Stomach (tissue), 9 donors: Measurements from ENCODE around the gene IFITM10. TPM values are rescaled to one million over a fixed set of nuclear protein-coding genes. Genes with fewer than 3 reads are reported as not detected.
A peak's percentile ranks its signal among the peaks of the same experiment; 100 is the strongest.
"Not testable (repeated sequence)": the region's sequence is repeated elsewhere in the genome, so short reads cannot be mapped to it uniquely, and the experiment has no call there.

ENCODE experiments used
- DNase-seq, 2 donors: peaks; one replicate each; pipeline versions ENCODE4 v3.0.0 to v3.0.0-alpha.2; 2013 to 2019
- H3K27ac ChIP-seq, 5 donors: fragments of 200-600 bp in 4 of 5; sonication (generic) in 4 of 5; one replicate each; pipeline ENCODE4 v1.5.1; 2013 to 2019; ENCODE audit warnings: mild to moderate bottlenecking in 1 of 5, moderate library complexity in 1 of 5
- H3K27me3 ChIP-seq, 3 donors: fragments of 200-600 bp; sonication (generic); one replicate each; pipeline ENCODE4 v1.5.1; 2017 to 2019; ENCODE audit warnings: mixed run types in 1 of 3
- H3K36me3 ChIP-seq, 4 donors: fragments of 200-600 bp; sonication (generic); 1 replicate in 3 of 4; 2 replicates in 1 of 4; pipeline ENCODE4 v1.5.1; 2016 to 2019
- H3K4me1 ChIP-seq, 4 donors: fragments of 200-600 bp; sonication (generic); one replicate each; pipeline ENCODE4 v1.5.1; 2016 to 2019
- H3K4me3 ChIP-seq, 4 donors: fragments of 200-600 bp; sonication (generic) in 3 of 4; one replicate each; pipeline ENCODE4 v1.5.1; 2016 to 2019; ENCODE audit warnings: mild to moderate bottlenecking in 1 of 4
- H3K9me3 ChIP-seq, 4 donors: fragments of 200-600 bp; sonication (generic); one replicate each; pipeline ENCODE4 v1.5.1; 2016 to 2019
- CTCF ChIP-seq, 7 experiments: fragments of 450-650 bp in 4 of 7; fragments of 200-600 bp in 3 of 7; sonication (generic) in 3 of 7; IDR thresholded peaks; one replicate each; pipeline ENCODE4 v1.5.1; 2016 to 2019; ENCODE audit warnings: antibody characterized with exemption in 7 of 7, control low read depth in 2 of 7, mild to moderate bottlenecking in 1 of 7
- EP300 ChIP-seq: sonication (generic); formaldehyde crosslinking; IDR thresholded peaks from one replicate; pipeline ENCODE4 v1.6.1; 2017; ENCODE audit warnings: antibody characterized with exemption
- POLR2A ChIP-seq, 4 donors: fragments of 450-650 bp; IDR thresholded peaks; one replicate each; pipeline ENCODE4 v1.6.1; 2016; ENCODE audit warnings: antibody characterized with exemption in 4 of 4, control low read depth in 2 of 4, mild to moderate bottlenecking in 1 of 4, moderate library complexity in 1 of 4
- POLR2AphosphoS5 ChIP-seq, 3 donors: sonication (generic); formaldehyde crosslinking; IDR thresholded peaks; one replicate each; pipeline ENCODE4 v1.6.1; 2016; ENCODE audit warnings: antibody characterized with exemption in 3 of 3
- WGBS, 5 donors: extraction: QIAGEN DNeasy Blood & Tissue Kit in 3 of 5; methylation state at CpG; one replicate each; pipeline versions ENCODE4 v1.1.5 to v1.1.7; 2013 to 2018; 5-methylcytosine and 5-hydroxymethylcytosine counted together
- intact Hi-C: fragments of 100-400 bp; cut with DNase I; formaldehyde crosslinking; loops from one replicate; pipeline ENCODE4 v1.15.1; 2023; ENCODE audit warnings: low total_unique reads
- polyA plus RNA-seq, 3 donors: library from polyadenylated mRNA; stranded (reverse); fragments of 200-250 nt; gene quantifications; one replicate each; pipeline ENCODE4 v1.2.3, GENCODE V29; 2013
- total RNA-seq, 5 donors: library from RNA; depleted of rRNA; stranded (reverse); fragments of >200 nt; gene quantifications; one replicate each; pipeline versions ENCODE4 v1.1.0 to v1.2.3, GENCODE V29; 2014 to 2016
- donor health status: healthy with polysubstance abuse.
- donor health status: Bipolar disorder and iron deficiency.
- donor health status: healthy.

IFITM10 gene
- total and polyA plus RNA-seq, 8 donors, result 0.19 to 1.1 (median 0.84) TPM; not detected in 4

GRCh38 chr11:1691878-1692707, 58.3 kb downstream of the IFITM10 start:
- intact Hi-C loops, result loop anchor here (2.0 kb wide), 1 partner anchor 141 kb away; no protein-coding TSS in a partner anchor
- Histone ChIP-seq H3K36me3 (no peaks in the 10 kb centered on the region), H3K4me3 (no peak overlapping the region), H3K27me3 (peaks cover 0 to 44% (median 5%) of the 10 kb centered on the region in 3 donors), H3K4me1 (peaks cover 13 to 18% (median 15%) of the 10 kb centered on the region in 4 donors), H3K9me3 (no peaks in the 10 kb centered on the region), H3K27ac (no peak overlapping the region)
- WGBS, 5 donors, result 77 to 85% (median 83%) methylated on average over 10 to 16 of the region's 16 CpGs
- DNase-seq, result peak in 1 of 2 donors; percentile 9
- TF ChIP-seq POLR2A (IDR thresholded peaks at IDR 0.05) (no peak), EP300 (no peak), CTCF (IDR thresholded peaks at IDR 0.05) (no peak), POLR2AphosphoS5 (IDR thresholded peaks at IDR 0.05) (no peak)

GRCh38 chr11:1691026-1691877, 59.1 kb downstream of the IFITM10 start:
- H3K27ac ChIP-seq, result no peak overlapping the region
- peaks cover 13 to 18% (median 15%) of the 10 kb centered on the region in 4 donors for H3K4me1 ChIP-seq
- no peaks in the 10 kb centered on the region for H3K9me3 ChIP-seq
- 48 to 72% (median 55%) methylated on average over 15 to 16 of the region's 16 CpGs for WGBS, 5 donors
- DNase-seq, result peak in 1 of 2 donors; percentile 13
- peaks cover 0 to 44% (median 5%) of the 10 kb centered on the region in 3 donors for H3K27me3 ChIP-seq
- no peak overlapping the region for H3K4me3 ChIP-seq
- no peaks in the 10 kb centered on the region for H3K36me3 ChIP-seq
- no peak for TF ChIP-seq CTCF (IDR thresholded peaks at IDR 0.05)
- TF ChIP-seq EP300, result no peak
- no peak for TF ChIP-seq POLR2AphosphoS5 (IDR thresholded peaks at IDR 0.05)
- no peak for TF ChIP-seq POLR2A (IDR thresholded peaks at IDR 0.05)
- intact Hi-C loops, result no loop called here

- TF ChIP-seq CTCF (IDR thresholded peaks at IDR 0.05) (no peak), POLR2A (IDR thresholded peaks at IDR 0.05) (no peak), EP300 (no peak), POLR2AphosphoS5 (IDR thresholded peaks at IDR 0.05) (no peak)
- Histone ChIP-seq H3K4me1 (peaks cover 13 to 18% (median 15%) of the 10 kb centered on the region in 4 donors), H3K27me3 (peaks cover 0 to 48% (median 5%) of the 10 kb centered on the region in 3 donors), H3K9me3 (no peaks in the 10 kb centered on the region), H3K27ac (no peak overlapping the region), H3K36me3 (no peaks in the 10 kb centered on the region), H3K4me3 (no peak overlapping the region)
- intact Hi-C loops, result no loop called here
- no peak for DNase-seq
- WGBS, 5 donors, result 64 to 71% (median 68%) methylated on average over 19 to 22 of the region's 22 CpGs
Measured at GRCh38 chr11:1690167-1691025, 60.0 kb downstream of the IFITM10 start.

GRCh38 chr11:1689250-1690166, 60.9 kb downstream of the IFITM10 start:
- H3K27ac ChIP-seq, H3K36me3 ChIP-seq, H3K4me3 ChIP-seq, H3K9me3 ChIP-seq, intact Hi-C loops: not testable (repeated sequence)
- Histone ChIP-seq H3K4me1 (peaks cover 13 to 18% (median 15%) of the 10 kb centered on the region in 4 donors), H3K27me3 (peaks cover 0 to 51% (median 5%) of the 10 kb centered on the region in 3 donors)
- DNase-seq, result peak in 1 of 2 donors; percentile 29
- WGBS, 5 donors, result 30 to 65% (median 39%) methylated on average over 10 to 31 of the region's 32 CpGs

GRCh38 chr11:1688336-1688947, 62.0 kb downstream of the IFITM10 start:
- H3K27ac ChIP-seq, intact Hi-C loops, DNase-seq, H3K4me3 ChIP-seq, H3K36me3 ChIP-seq, H3K9me3 ChIP-seq: not testable (repeated sequence)
- peaks cover 5 to 10% (median 5%) of the 10 kb centered on the region in 4 donors for H3K4me1 ChIP-seq
- WGBS, 5 donors, result 75 to 87% (median 77%) methylated on average over 17 to 19 of the region's 19 CpGs
- H3K27me3 ChIP-seq, result peaks cover 0 to 51% (median 5%) of the 10 kb centered on the region in 3 donors

- H3K4me1 ChIP-seq, H3K36me3 ChIP-seq, intact Hi-C loops, H3K27ac ChIP-seq, DNase-seq, H3K4me3 ChIP-seq, H3K9me3 ChIP-seq: not testable (repeated sequence)
- 78 to 85% (median 79%) methylated on average over 9 to 12 of the region's 15 CpGs for WGBS, 5 donors
- peaks cover 0 to 49% (median 0%) of the 10 kb centered on the region in 3 donors for H3K27me3 ChIP-seq
Measured at GRCh38 chr11:1686220-1686619, 64.2 kb downstream of the IFITM10 start.
